Parathyroid adenoma (tissue), 2 donors: ENCODE results near the gene PIK3R4.

ENCODE experiments used
- H2AFZ ChIP-seq: fragments of 300-600 bp; sonication (generic); one replicate; pipeline ENCODE4 v1.7.0; 2017; ENCODE audit warnings: antibody characterized with exemption, mild to moderate bottlenecking
- H3K27ac ChIP-seq: fragments of 300-600 bp; sonication (generic); one replicate; pipeline ENCODE4 v1.7.0; 2017
- H3K27me3 ChIP-seq: fragments of 300-600 bp; sonication (generic); one replicate; pipeline ENCODE4 v1.7.0; 2017; ENCODE audit warnings: low read length; ENCODE audit not compliant: control insufficient read depth, insufficient read depth
- H3K36me3 ChIP-seq: fragments of 300-600 bp; sonication (generic); one replicate; pipeline ENCODE4 v1.7.0; 2017; ENCODE audit warnings: low read length; ENCODE audit not compliant: control insufficient read depth, insufficient read depth
- H3K4me1 ChIP-seq: fragments of 300-600 bp; sonication (generic); one replicate; pipeline ENCODE4 v1.7.0; 2017; ENCODE audit warnings: control low read depth
- H3K4me2 ChIP-seq: fragments of 300-600 bp; sonication (generic); one replicate; pipeline ENCODE4 v1.7.0; 2017; ENCODE audit warnings: low read length
- H3K4me3 ChIP-seq: fragments of 300-600 bp; sonication (generic); one replicate; pipeline ENCODE4 v1.7.0; 2017; ENCODE audit warnings: low read depth, low read length
- H3K79me2 ChIP-seq: fragments of 300-600 bp; sonication (generic); one replicate; pipeline ENCODE4 v1.7.0; 2017; ENCODE audit warnings: control low read depth
- H3K9ac ChIP-seq: fragments of 300-600 bp; sonication (generic); one replicate; pipeline ENCODE4 v1.7.0; 2017; ENCODE audit warnings: mild to moderate bottlenecking
- H3K9me3 ChIP-seq: fragments of 300-600 bp; sonication (generic); one replicate; pipeline ENCODE4 v1.7.0; 2017; ENCODE audit warnings: low read length; ENCODE audit not compliant: control insufficient read depth
- CTCF ChIP-seq: fragments of 300-600 bp; sonication (generic); IDR thresholded peaks from one replicate; pipeline ENCODE4 v1.7.0; 2017; ENCODE audit warnings: antibody characterized with exemption, mild to moderate bottlenecking
- donor health status: primary hyperparathyroidism.

PIK3R4 gene

GRCh38 chr3:130635285-130635684 lies 111.3 kb downstream of the PIK3R4 start:
- H3K79me2 ChIP-seq = no peaks in the 10 kb centered on the region
- no peak overlapping the region for H3K4me2 ChIP-seq
- no peak overlapping the region for H3K27ac ChIP-seq
- TF ChIP-seq CTCF = no peak
- no peak overlapping the region for H3K9ac ChIP-seq
- no peaks in the 10 kb centered on the region for H3K36me3 ChIP-seq
- no peaks in the 10 kb centered on the region for H3K9me3 ChIP-seq
- no peak overlapping the region for H2AFZ ChIP-seq
- H3K4me1 ChIP-seq = no peaks in the 10 kb centered on the region
- no peak overlapping the region for H3K4me3 ChIP-seq
- no peaks in the 10 kb centered on the region for H3K27me3 ChIP-seq
